ENCODE data around the gene CCDC13.

GRCh38 chr3:42750834-42751233 lies 22.2 kb downstream of the CCDC13 start:
- TF ChIP-seq CTCF (optimal IDR thresholded peaks at IDR 0.05 in 1 of 3, IDR thresholded peaks at IDR 0.05 in 1 of 3, conservative IDR thresholded peaks at IDR 0.05 in 1 of 3; ENCODE audit: extremely low read depth in 1 of 3, insufficient read depth in 2 of 3, low read length in 3 of 3): no peak
- TF ChIP-seq EZH2 (IDR thresholded peaks at IDR 0.05; ENCODE audit: low read length): no peak
